MM.1S (cell line): ENCODE data around the gene MOCOS.

Experiments
- DNase-seq: peaks from one replicate; pipeline ENCODE4 v3.0.0-alpha.2; 2015
- H2AFZ ChIP-seq: fragments of 300-600 bp; sonication (generic); 2 replicates; pipeline ENCODE4 v1.6.0; 2016; ENCODE audit warnings: antibody characterized with exemption, low read length
- H3F3A ChIP-seq: fragments of 300-600 bp; sonication (generic); 2 replicates; pipeline ENCODE4 v1.6.1; 2016; ENCODE audit warnings: mild to moderate bottlenecking, antibody characterized with exemption, low read length, moderate library complexity, mixed read lengths; ENCODE audit not compliant: insufficient read depth
- H3K27ac ChIP-seq: fragments of 300-600 bp; sonication (generic); 2 replicates; pipeline ENCODE4 v1.5.1; 2016; ENCODE audit warnings: mild to moderate bottlenecking, low read length
- H3K27me3 ChIP-seq: fragments of 300-600 bp; sonication (generic); replicated peaks from 2 replicates; pipeline ENCODE4 v1.6.0; 2016; ENCODE audit warnings: low read length; ENCODE audit not compliant: insufficient read depth
- H3K36me3 ChIP-seq: fragments of 300-600 bp; sonication (generic); replicated peaks from 2 replicates; pipeline ENCODE4 v1.6.1; 2016; ENCODE audit warnings: mild to moderate bottlenecking, low read length, mixed read lengths; ENCODE audit not compliant: insufficient read depth
- H3K4me1 ChIP-seq: fragments of 300-600 bp; sonication (generic); 2 replicates; pipeline ENCODE4 v1.6.1; 2016; ENCODE audit warnings: low read length, mixed read lengths
- H3K4me2 ChIP-seq: fragments of 300-600 bp; sonication (generic); 2 replicates; pipeline ENCODE4 v1.6.0; 2016; ENCODE audit warnings: low read depth, low read length
- H3K4me3 ChIP-seq: fragments of 300-600 bp; sonication (generic); 2 replicates; pipeline ENCODE4 v1.5.1; 2016; ENCODE audit warnings: low read length, mixed read lengths
- H3K79me2 ChIP-seq: fragments of 300-600 bp; sonication (generic); 2 replicates; pipeline ENCODE4 v1.6.1; 2016; ENCODE audit warnings: mixed run types, low read length, mixed read lengths
- H3K9ac ChIP-seq: fragments of 300-600 bp; sonication (generic); 2 replicates; pipeline ENCODE4 v1.6.1; 2016; ENCODE audit warnings: low read length, mixed read lengths
- H3K9me2 ChIP-seq: fragments of 300-600 bp; sonication (generic); replicated peaks from 2 replicates; pipeline ENCODE4 v1.6.1; 2016; ENCODE audit warnings: mild to moderate bottlenecking, low read length, mixed read lengths; ENCODE audit not compliant: insufficient read depth
- H3K9me3 ChIP-seq: fragments of 300-600 bp; sonication (generic); replicated peaks from 2 replicates; pipeline ENCODE4 v1.6.1; 2016; ENCODE audit warnings: mild to moderate bottlenecking, low read length, mixed read lengths; ENCODE audit not compliant: insufficient read depth
- H4K20me1 ChIP-seq: fragments of 300-600 bp; sonication (generic); 2 replicates; pipeline ENCODE4 v1.6.1; 2016; ENCODE audit warnings: mild to moderate bottlenecking, low read length, moderate library complexity, mixed read lengths; ENCODE audit not compliant: insufficient read depth
- EZH2 ChIP-seq: fragments of 300-600 bp; sonication (generic); optimal IDR thresholded peaks from 2 replicates; pipeline ENCODE3; 2017; ENCODE audit warnings: low read depth, mild to moderate bottlenecking, antibody characterized with exemption, low read length, mixed read lengths
- EZH2phosphoT487 ChIP-seq: fragments of 300-600 bp; sonication (generic); IDR thresholded peaks from 2 replicates; pipeline ENCODE4 v1.6.1; 2018; ENCODE audit warnings: antibody characterized with exemption, low read length
- TF ChIP-seq, protein P1 (sequence below): fragments of 300-600 bp; sonication (generic); IDR thresholded peaks from 2 replicates; pipeline ENCODE4 v1.5.1; 2016; ENCODE audit warnings: antibody characterized with exemption, low read length, mixed read lengths

MOCOS gene

GRCh38 chr18:36275561-36275960, 88.3 kb downstream of the MOCOS start:
- H3K79me2 ChIP-seq = no peaks in the 10 kb centered on the region
- H3K27ac ChIP-seq = no peak overlapping the region
- no peak for DNase-seq
- H4K20me1 ChIP-seq = no peaks in the 10 kb centered on the region
- TF ChIP-seq, protein P1, sequence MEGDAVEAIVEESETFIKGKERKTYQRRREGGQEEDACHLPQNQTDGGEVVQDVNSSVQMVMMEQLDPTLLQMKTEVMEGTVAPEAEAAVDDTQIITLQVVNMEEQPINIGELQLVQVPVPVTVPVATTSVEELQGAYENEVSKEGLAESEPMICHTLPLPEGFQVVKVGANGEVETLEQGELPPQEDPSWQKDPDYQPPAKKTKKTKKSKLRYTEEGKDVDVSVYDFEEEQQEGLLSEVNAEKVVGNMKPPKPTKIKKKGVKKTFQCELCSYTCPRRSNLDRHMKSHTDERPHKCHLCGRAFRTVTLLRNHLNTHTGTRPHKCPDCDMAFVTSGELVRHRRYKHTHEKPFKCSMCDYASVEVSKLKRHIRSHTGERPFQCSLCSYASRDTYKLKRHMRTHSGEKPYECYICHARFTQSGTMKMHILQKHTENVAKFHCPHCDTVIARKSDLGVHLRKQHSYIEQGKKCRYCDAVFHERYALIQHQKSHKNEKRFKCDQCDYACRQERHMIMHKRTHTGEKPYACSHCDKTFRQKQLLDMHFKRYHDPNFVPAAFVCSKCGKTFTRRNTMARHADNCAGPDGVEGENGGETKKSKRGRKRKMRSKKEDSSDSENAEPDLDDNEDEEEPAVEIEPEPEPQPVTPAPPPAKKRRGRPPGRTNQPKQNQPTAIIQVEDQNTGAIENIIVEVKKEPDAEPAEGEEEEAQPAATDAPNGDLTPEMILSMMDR = no peak
- TF ChIP-seq EZH2 (no peak), EZH2phosphoT487 (no peak)
- no peaks in the 10 kb centered on the region for H3K27me3 ChIP-seq
- no peak overlapping the region for H3K4me2 ChIP-seq
- no peaks in the 10 kb centered on the region for H3K4me1 ChIP-seq
- H3K9ac ChIP-seq = no peak overlapping the region
- no peaks in the 10 kb centered on the region for H3K9me3 ChIP-seq
- no peaks in the 10 kb centered on the region for H3K9me2 ChIP-seq
- no peaks in the 10 kb centered on the region for H3K36me3 ChIP-seq
- no peaks in the 10 kb centered on the region for H3F3A ChIP-seq
- H3K4me3 ChIP-seq = no peak overlapping the region
- H2AFZ ChIP-seq = no peak overlapping the region

- Histone ChIP-seq H3K36me3 (no peaks in the 10 kb centered on the region), H3K27ac (no peak overlapping the region), H3K4me1 (no peaks in the 10 kb centered on the region), H3K9me2 (no peaks in the 10 kb centered on the region), H3K27me3 (no peaks in the 10 kb centered on the region), H3F3A (no peaks in the 10 kb centered on the region), H3K9me3 (no peaks in the 10 kb centered on the region), H3K4me2 (no peak overlapping the region), H3K79me2 (no peaks in the 10 kb centered on the region), H4K20me1 (no peaks in the 10 kb centered on the region), H3K4me3 (no peak overlapping the region), H3K9ac (no peak overlapping the region), H2AFZ (no peak overlapping the region)
- no peak for DNase-seq
- no peak for TF ChIP-seq EZH2phosphoT487
- TF ChIP-seq, protein P1 = no peak
- TF ChIP-seq EZH2 = no peak
Observed at GRCh38 chr18:36279001-36279400, 91.7 kb downstream of the MOCOS start.

GRCh38 chr18:36281936-36282335, 94.6 kb downstream of the MOCOS start:
- Histone ChIP-seq H4K20me1 (no peaks in the 10 kb centered on the region), H3K4me2 (no peak overlapping the region), H3K27me3 (no peaks in the 10 kb centered on the region), H3K4me1 (no peaks in the 10 kb centered on the region), H3K4me3 (no peak overlapping the region), H3F3A (no peaks in the 10 kb centered on the region), H3K36me3 (no peaks in the 10 kb centered on the region), H3K79me2 (no peaks in the 10 kb centered on the region), H3K9me3 (no peaks in the 10 kb centered on the region), H3K27ac (no peak overlapping the region), H3K9me2 (no peaks in the 10 kb centered on the region), H3K9ac (no peak overlapping the region), H2AFZ (no peak overlapping the region)
- no peak for DNase-seq
- TF ChIP-seq, protein P1 = no peak
- TF ChIP-seq EZH2phosphoT487 (no peak), EZH2 (no peak)
